Measurements from ENCODE around the gene TAGLN3. TPM values are rescaled to one million over a fixed set of nuclear protein-coding genes. Genes with fewer than 3 reads are reported as not detected.

TAGLN3 gene
- total and polyA plus RNA-seq, 2 of the 13 experiments (the other 11 are each of a cell fraction or from before 2014, with no cell fraction given): 0.51 to 0.91 TPM

- TF ChIP-seq NFAT5 (CRISPR knock-in tag; IDR thresholded peaks at IDR 0.05) (peak; percentile 73; the same call in 1 of the 2 replicates), EHMT2 (IDR thresholded peaks at IDR 0.05; ENCODE audit: borderline replicate concordance, low read depth, low read length) (no peak), ZNF10 (CRISPR knock-in tag; IDR thresholded peaks at IDR 0.05; ENCODE audit: borderline replicate concordance, low read depth) (no peak), KDM5A (IDR thresholded peaks at IDR 0.05; ENCODE audit: borderline replicate concordance, low read length) (peak; percentile 74), USF2 (IDR thresholded peaks at IDR 0.05; ENCODE audit: low read depth, low read length) (no peak), USF2 (CRISPR knock-in tag; IDR thresholded peaks at IDR 0.05; ENCODE audit: borderline replicate concordance) (no peak; the same call in 1 of the 2 replicates), NFE2L2 (IDR thresholded peaks at IDR 0.05; ENCODE audit: low read length) (no peak), ZNF580 (CRISPR knock-in tag; IDR thresholded peaks at IDR 0.05; ENCODE audit: borderline replicate concordance, low read depth) (no peak), ZNF460 (CRISPR knock-in tag; IDR thresholded peaks at IDR 0.05; ENCODE audit: borderline replicate concordance) (no peak), ARHGAP35 (CRISPR knock-in tag; IDR thresholded peaks at IDR 0.05; ENCODE audit: borderline replicate concordance) (no peak), ZNF30 (CRISPR knock-in tag; IDR thresholded peaks at IDR 0.05) (no peak), ZNF569 (CRISPR knock-in tag; IDR thresholded peaks at IDR 0.05; ENCODE audit: borderline replicate concordance) (no peak), ZNF772 (CRISPR knock-in tag; IDR thresholded peaks at IDR 0.05) (peak; percentile 61; the same call in 1 of the 2 replicates)
- TF ChIP-seq, protein P1, sequence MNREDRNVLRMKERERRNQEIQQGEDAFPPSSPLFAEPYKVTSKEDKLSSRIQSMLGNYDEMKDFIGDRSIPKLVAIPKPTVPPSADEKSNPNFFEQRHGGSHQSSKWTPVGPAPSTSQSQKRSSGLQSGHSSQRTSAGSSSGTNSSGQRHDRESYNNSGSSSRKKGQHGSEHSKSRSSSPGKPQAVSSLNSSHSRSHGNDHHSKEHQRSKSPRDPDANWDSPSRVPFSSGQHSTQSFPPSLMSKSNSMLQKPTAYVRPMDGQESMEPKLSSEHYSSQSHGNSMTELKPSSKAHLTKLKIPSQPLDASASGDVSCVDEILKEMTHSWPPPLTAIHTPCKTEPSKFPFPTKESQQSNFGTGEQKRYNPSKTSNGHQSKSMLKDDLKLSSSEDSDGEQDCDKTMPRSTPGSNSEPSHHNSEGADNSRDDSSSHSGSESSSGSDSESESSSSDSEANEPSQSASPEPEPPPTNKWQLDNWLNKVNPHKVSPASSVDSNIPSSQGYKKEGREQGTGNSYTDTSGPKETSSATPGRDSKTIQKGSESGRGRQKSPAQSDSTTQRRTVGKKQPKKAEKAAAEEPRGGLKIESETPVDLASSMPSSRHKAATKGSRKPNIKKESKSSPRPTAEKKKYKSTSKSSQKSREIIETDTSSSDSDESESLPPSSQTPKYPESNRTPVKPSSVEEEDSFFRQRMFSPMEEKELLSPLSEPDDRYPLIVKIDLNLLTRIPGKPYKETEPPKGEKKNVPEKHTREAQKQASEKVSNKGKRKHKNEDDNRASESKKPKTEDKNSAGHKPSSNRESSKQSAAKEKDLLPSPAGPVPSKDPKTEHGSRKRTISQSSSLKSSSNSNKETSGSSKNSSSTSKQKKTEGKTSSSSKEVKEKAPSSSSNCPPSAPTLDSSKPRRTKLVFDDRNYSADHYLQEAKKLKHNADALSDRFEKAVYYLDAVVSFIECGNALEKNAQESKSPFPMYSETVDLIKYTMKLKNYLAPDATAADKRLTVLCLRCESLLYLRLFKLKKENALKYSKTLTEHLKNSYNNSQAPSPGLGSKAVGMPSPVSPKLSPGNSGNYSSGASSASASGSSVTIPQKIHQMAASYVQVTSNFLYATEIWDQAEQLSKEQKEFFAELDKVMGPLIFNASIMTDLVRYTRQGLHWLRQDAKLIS (CRISPR knock-in tag; IDR thresholded peaks at IDR 0.05): 0 out of 2 replicates have a peak, but pooled peaks have one; percentile 73
- TF ChIP-seq, protein P2, sequence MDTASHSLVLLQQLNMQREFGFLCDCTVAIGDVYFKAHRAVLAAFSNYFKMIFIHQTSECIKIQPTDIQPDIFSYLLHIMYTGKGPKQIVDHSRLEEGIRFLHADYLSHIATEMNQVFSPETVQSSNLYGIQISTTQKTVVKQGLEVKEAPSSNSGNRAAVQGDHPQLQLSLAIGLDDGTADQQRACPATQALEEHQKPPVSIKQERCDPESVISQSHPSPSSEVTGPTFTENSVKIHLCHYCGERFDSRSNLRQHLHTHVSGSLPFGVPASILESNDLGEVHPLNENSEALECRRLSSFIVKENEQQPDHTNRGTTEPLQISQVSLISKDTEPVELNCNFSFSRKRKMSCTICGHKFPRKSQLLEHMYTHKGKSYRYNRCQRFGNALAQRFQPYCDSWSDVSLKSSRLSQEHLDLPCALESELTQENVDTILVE (CRISPR knock-in tag; IDR thresholded peaks at IDR 0.05): peak; percentile 77; the same call in 1 of the 2 replicates
Measured at GRCh38 chr3:111978583-111979433, 19.9 kb upstream of the TAGLN3 start, which contains the start of gene ABHD10 (continued).
